Skeletal muscle tissue (tissue), 4 donors: ENCODE measurements around the gene ZNF669. TPM values are rescaled to one million over a fixed set of nuclear protein-coding genes. Genes with fewer than 3 reads are reported as not detected.
"Not testable (repeated sequence)": the region's sequence is repeated elsewhere in the genome, so short reads cannot be mapped to it uniquely, and the experiment has no call there.

Experiments used
- H3K27ac ChIP-seq: one replicate; pipeline ENCODE4 v1.7.0; 2013; ENCODE audit warnings: mild to moderate bottlenecking, low read depth, low read length, inconsistent platforms
- H3K27me3 ChIP-seq, 3 donors: one replicate each; pipeline ENCODE4 v1.7.0; 2013; ENCODE audit warnings: low read length in 3 of 3; ENCODE audit not compliant: control insufficient read depth in 3 of 3, insufficient read depth in 3 of 3
- H3K36me3 ChIP-seq, 3 donors: one replicate each; pipeline ENCODE4 v1.7.0; 2013; ENCODE audit warnings: low read length in 3 of 3; ENCODE audit not compliant: control insufficient read depth in 3 of 3, insufficient read depth in 3 of 3
- H3K4me1 ChIP-seq, 3 donors: one replicate each; pipeline ENCODE4 v1.7.0; 2013; ENCODE audit warnings: low read length in 3 of 3, mild to moderate bottlenecking in 3 of 3; ENCODE audit not compliant: control insufficient read depth in 3 of 3, insufficient read depth in 3 of 3
- H3K4me3 ChIP-seq, 3 donors: one replicate each; pipeline ENCODE4 v1.7.0; 2013; ENCODE audit warnings: low read length in 3 of 3
- H3K9ac ChIP-seq, 3 donors: one replicate each; pipeline ENCODE4 v1.7.0; 2013; ENCODE audit warnings: low read length in 3 of 3, mild to moderate bottlenecking in 3 of 3, moderate library complexity in 2 of 3, low read depth in 1 of 3
- H3K9me3 ChIP-seq, 3 donors: one replicate each; pipeline ENCODE4 v1.7.0; 2013; ENCODE audit warnings: low read length in 3 of 3; ENCODE audit not compliant: control insufficient read depth in 3 of 3
- total RNA-seq: library from RNA; depleted of rRNA; stranded (reverse); fragments of >200 nt; gene quantifications from one replicate; pipeline ENCODE4 v1.2.3, GENCODE V29; 2014
- donor health status: Osteomylitis.

ZNF669 gene
- total RNA-seq, 1 donor from 2014 or later: 11.0 TPM

- no peak overlapping the region for H3K9ac ChIP-seq
- H3K4me1 ChIP-seq: no peaks in the 10 kb centered on the region
- no peak overlapping the region for H3K27ac ChIP-seq
- H3K27me3 ChIP-seq: no peaks in the 10 kb centered on the region
- no peaks in the 10 kb centered on the region for H3K36me3 ChIP-seq
- H3K4me3 ChIP-seq: no peak overlapping the region
- H3K9me3 ChIP-seq: peaks cover 0 to 3% (median 0%) of the 10 kb centered on the region in 3 donors
Observed at GRCh38 chr1:247121382-247121781, 17.2 kb upstream of the ZNF669 start.

GRCh38 chr1:247120408-247120668 is 16.2 kb upstream of the ZNF669 start:
- not testable (repeated sequence) for H3K27me3 ChIP-seq, H3K9me3 ChIP-seq, H3K4me1 ChIP-seq

DNA sequence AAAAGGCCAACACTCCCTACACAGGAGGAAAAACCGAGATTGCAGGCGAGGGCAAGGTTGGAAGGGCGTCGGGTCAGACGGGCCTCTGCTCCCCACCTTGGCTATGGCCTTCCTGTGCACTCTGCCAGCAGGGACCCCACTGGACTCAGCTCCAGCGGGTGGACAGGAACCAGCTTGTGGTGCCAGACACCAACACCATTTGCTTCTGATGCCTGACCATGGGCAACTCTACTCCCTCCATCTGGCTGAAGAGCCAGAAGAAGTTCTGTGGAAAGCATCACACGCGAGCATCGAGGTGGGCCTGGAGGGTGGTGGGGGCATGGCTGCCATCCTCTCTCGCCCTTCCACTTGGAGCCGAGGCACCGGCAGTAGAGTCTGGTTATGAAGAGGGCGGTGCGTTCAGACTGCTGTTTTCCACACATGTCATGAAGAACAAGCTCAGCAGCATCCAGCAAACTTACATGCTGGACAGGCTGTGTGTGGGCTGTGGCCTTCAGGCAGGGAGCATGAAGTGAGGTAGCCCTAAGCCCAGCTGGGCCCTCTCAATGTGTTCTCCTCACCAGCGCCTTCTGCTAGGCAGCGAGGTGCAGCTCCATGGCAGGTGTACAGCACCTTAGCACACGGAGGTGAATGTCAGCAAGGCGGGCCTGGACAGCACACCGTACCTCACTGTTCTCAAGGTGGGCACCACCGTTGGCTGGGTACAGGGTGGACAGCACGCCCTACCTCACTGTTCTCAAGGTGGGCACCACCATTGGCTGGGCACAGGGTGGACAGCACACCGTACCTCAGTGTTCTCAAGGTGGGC is 15.6 kb upstream of the ZNF669 start:
- no peak overlapping the region for H3K9ac ChIP-seq
- no peaks in the 10 kb centered on the region for H3K4me1 ChIP-seq
- peaks cover 0 to 3% (median 0%) of the 10 kb centered on the region in 3 donors for H3K9me3 ChIP-seq
- H3K36me3 ChIP-seq: no peaks in the 10 kb centered on the region
- H3K4me3 ChIP-seq: no peak overlapping the region
- no peak overlapping the region for H3K27ac ChIP-seq
- H3K27me3 ChIP-seq: no peaks in the 10 kb centered on the region

More at GRCh38 chr1:247120408-247120668, 16.2 kb upstream of the ZNF669 start:
- H3K27ac ChIP-seq, H3K36me3 ChIP-seq, H3K4me3 ChIP-seq, H3K9ac ChIP-seq: not testable (repeated sequence)

DNA sequence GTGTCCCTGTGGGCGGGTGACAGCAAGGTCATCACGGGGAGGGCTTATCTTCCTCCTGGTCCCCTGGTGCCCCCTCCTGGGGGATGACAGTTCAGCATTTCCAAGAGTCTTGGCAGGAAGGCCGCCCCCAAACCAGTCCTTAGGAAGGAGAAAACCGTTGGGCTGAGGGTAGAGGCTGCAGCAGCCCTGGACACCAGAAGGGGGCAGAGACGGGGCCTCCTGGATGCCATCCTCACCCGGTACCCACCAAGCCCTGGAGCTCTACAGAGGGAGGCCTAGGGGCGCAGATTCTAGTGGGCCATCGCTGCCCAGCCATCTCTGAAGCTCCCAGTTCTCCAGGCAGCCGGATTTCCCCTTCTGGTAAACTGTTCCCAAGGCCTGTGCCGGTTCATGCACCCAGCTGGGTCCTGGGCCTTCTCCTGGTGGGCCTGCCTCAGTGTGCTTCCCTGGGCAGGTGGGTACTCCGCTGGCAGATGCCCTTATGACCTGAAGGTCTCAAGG is 14.8 kb upstream of the ZNF669 start:
- no peak overlapping the region for H3K4me3 ChIP-seq
- no peak overlapping the region for H3K27ac ChIP-seq
- no peaks in the 10 kb centered on the region for H3K36me3 ChIP-seq
- no peaks in the 10 kb centered on the region for H3K4me1 ChIP-seq
- H3K27me3 ChIP-seq: no peaks in the 10 kb centered on the region
- H3K9ac ChIP-seq: no peak overlapping the region
- H3K9me3 ChIP-seq: peaks cover 0 to 3% (median 0%) of the 10 kb centered on the region in 3 donors

- Histone ChIP-seq H3K36me3 (no peaks in the 10 kb centered on the region), H3K4me1 (peaks cover 9 to 12% (median 9%) of the 10 kb centered on the region in 3 donors), H3K4me3 (no peak overlapping the region), H3K27me3 (no peaks in the 10 kb centered on the region), H3K27ac (no peak overlapping the region), H3K9ac (no peak overlapping the region), H3K9me3 (no peaks in the 10 kb centered on the region)
Observed at GRCh38 chr1:247115545-247115944, 11.4 kb upstream of the ZNF669 start.

GRCh38 chr1:247115141-247115510 is 11.0 kb upstream of the ZNF669 start:
- Histone ChIP-seq H3K27ac (no peak overlapping the region), H3K36me3 (no peaks in the 10 kb centered on the region), H3K9ac (no peak overlapping the region)

DNA sequence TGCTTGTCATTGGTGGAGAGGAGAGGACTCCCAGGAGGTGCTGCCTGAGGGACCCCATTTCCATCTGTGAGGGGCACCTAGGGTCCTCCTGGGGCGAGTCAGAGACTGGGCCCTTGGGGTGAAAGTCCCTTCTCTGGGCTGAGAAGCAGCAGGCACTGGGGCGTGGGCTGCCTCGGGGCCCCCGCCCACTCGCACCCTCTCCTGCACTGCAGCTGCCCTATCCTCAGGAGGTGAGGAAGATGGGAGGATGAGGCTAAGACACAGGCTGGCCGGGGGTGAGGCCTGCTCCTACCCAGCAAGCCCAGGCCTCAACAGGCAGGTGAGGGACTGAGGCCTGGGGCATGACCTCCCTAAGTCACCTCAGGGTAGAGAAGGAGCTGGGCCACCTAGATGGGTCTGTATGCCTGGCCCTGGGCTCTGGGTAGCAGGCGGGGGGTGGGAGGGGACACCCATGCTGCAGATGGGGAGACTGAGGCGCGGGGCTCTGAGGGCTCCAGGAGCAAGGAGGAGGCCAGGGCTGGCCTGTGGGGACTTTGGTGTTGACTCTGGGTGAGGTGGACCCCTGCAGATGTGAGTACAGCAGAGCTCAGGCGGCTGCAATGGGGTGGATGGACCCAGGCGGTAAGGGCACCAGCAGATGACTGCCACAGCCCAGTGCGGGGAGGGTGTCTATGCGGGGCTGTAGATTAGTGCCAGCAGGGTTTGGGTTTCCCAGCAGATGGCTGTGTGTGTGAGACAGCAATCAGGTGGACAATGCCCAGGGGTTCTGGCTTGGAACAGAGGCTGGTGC is 10.4 kb upstream of the ZNF669 start:
- Histone ChIP-seq H3K27me3 (no peaks in the 10 kb centered on the region), H3K36me3 (no peaks in the 10 kb centered on the region), H3K4me3 (no peak overlapping the region), H3K9ac (no peak overlapping the region), H3K4me1 (peaks cover 10 to 13% (median 11%) of the 10 kb centered on the region in 3 donors), H3K9me3 (no peaks in the 10 kb centered on the region), H3K27ac (no peak overlapping the region)

More at GRCh38 chr1:247115141-247115510, 11.0 kb upstream of the ZNF669 start:
- no peak overlapping the region for H3K4me3 ChIP-seq
- no peaks in the 10 kb centered on the region for H3K27me3 ChIP-seq
- H3K4me1 ChIP-seq: peaks cover 10 to 13% (median 11%) of the 10 kb centered on the region in 3 donors
- no peaks in the 10 kb centered on the region for H3K9me3 ChIP-seq

DNA sequence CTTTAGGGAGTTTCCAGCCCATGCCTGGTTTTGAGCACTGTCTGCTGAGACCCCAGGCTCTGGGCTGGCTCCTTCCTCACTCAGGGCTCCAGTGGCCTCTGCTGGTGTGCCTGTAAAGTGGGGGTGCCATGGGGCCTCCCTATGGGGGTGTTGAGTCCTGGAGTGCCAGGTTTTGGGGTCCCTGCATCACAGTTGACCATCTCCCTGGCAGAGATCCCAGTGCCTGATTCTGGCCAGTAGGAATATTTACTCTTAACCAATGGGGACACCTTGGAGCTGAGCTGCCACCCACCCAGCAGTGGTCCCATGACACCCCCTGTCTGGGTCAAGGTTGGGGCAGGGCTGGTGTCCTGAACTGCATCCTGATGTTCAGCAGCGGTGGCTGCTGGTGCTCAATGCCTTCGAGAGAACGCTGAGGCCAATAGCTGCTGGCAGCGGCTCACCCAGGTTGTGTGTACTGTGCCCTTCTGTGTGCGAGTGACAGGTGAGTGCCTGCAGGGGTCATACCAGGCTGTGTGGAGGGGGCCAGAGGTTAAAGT is 9.6 kb upstream of the ZNF669 start:
- Histone ChIP-seq H3K27me3 (no peaks in the 10 kb centered on the region), H3K9ac (no peak overlapping the region), H3K27ac (no peak overlapping the region), H3K36me3 (no peaks in the 10 kb centered on the region), H3K4me3 (no peak overlapping the region), H3K4me1 (peaks cover 10 to 13% (median 11%) of the 10 kb centered on the region in 3 donors), H3K9me3 (no peaks in the 10 kb centered on the region)

DNA sequence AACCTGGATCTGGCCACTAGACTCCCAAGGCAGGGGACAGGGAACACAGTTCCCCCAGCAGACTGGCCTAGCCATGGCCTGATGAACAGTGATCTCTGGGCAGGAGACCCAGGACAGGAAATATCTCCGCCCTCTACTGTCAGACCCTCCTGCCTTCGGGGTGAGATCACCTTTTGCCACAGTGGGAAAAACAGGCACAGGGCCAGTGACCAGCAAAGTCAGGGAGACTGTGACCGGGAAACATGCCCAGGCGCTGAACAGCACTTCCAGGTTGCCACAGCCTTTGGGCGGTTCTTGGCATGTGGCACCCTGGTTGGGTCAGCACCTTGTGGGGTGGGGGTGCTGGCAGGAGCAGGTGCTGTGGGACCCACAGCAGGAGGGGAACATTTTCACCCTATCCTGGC is 8.9 kb upstream of the ZNF669 start:
- no peak overlapping the region for H3K4me3 ChIP-seq
- no peak overlapping the region for H3K27ac ChIP-seq
- no peaks in the 10 kb centered on the region for H3K9me3 ChIP-seq
- no peaks in the 10 kb centered on the region for H3K27me3 ChIP-seq
- no peak overlapping the region for H3K9ac ChIP-seq
- H3K4me1 ChIP-seq: peaks cover 10 to 13% (median 11%) of the 10 kb centered on the region in 3 donors
- no peaks in the 10 kb centered on the region for H3K36me3 ChIP-seq

DNA sequence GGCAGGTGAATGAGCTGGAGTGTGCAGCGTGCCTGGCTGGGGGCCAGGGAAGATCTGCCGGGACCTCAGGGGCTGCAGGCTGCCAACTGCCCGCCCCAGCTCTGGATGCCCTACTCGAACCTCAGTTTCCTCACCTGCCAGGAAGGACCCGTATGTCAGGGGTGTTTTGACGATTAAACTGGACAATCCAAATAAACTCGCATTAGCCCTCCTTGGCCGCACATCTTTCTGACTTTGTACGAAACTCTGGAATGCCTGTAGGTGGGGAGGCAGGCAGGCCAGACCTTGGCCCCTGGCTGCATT is 8.3 kb upstream of the ZNF669 start:
- Histone ChIP-seq H3K4me1 (peaks cover 10 to 13% (median 11%) of the 10 kb centered on the region in 3 donors), H3K36me3 (no peaks in the 10 kb centered on the region), H3K27ac (peak overlapping the region; percentile 58), H3K9me3 (no peaks in the 10 kb centered on the region), H3K4me3 (peak overlapping the region; percentile 66 to 79 (median 79)), H3K27me3 (no peaks in the 10 kb centered on the region), H3K9ac (peak overlapping the region; percentile 70 to 88 (median 81))
